Keratinocyte (primary cell): ENCODE data around the gene ZNF804B. TPM values are rescaled to one million over a fixed set of nuclear protein-coding genes. Genes with fewer than 3 reads are reported as not detected.

Experiments used
- DNase-seq: peaks from one replicate; pipeline ENCODE4 v3.0.0-alpha.2; 2011; ENCODE audit warnings: low read depth, missing footprints, low spot score
- FAIRE-seq: peaks from 2 replicates; lab custom pipeline; 2011; peaks lifted over from hg19 to GRCh38; lab: Jason Lieb, UNC
- H2AFZ ChIP-seq: 2 replicates; pipeline ENCODE4 v1.6.0; 2012; ENCODE audit warnings: low read length, control low read depth, inconsistent platforms; ENCODE audit not compliant: control insufficient read depth
- H3K27ac ChIP-seq: 2 replicates; pipeline ENCODE4 v1.5.1; 2011; ENCODE audit warnings: low read length; ENCODE audit not compliant: control insufficient read depth, insufficient read depth
- H3K27me3 ChIP-seq: 3 replicates; pipeline ENCODE4 v1.6.0; 2011; ENCODE audit warnings: low read length; ENCODE audit not compliant: control insufficient read depth, insufficient read depth; ENCODE audit errors: extremely low read depth
- H3K36me3 ChIP-seq, 2 experiments: 2 replicates in 1 of 2; 3 replicates in 1 of 2; pipeline ENCODE4 v1.5.1; 2011; ENCODE audit warnings: low read length in 2 of 2, mild to moderate bottlenecking in 1 of 2; ENCODE audit not compliant: control insufficient read depth in 2 of 2, insufficient read depth in 2 of 2; ENCODE audit errors: extremely low read depth in 1 of 2
- H3K4me1 ChIP-seq: 3 replicates; pipeline ENCODE4 v1.5.1; 2011; ENCODE audit warnings: low read length; ENCODE audit not compliant: control insufficient read depth, insufficient read depth; ENCODE audit errors: extremely low read depth
- H3K4me2 ChIP-seq: 3 replicates; pipeline ENCODE4 v1.6.0; 2011; ENCODE audit warnings: low read depth, low read length; ENCODE audit not compliant: control insufficient read depth, insufficient read depth; ENCODE audit errors: extremely low read depth
- H3K4me3 ChIP-seq, 3 experiments: fragments of 200-600 bp in 1 of 3; sonication (generic) in 1 of 3; 2 replicates in 2 of 3; 3 replicates in 1 of 3; pipeline ENCODE4 v1.5.1; 2011 to 2016; ENCODE audit warnings: low read length in 3 of 3, mild to moderate bottlenecking in 3 of 3, control low read depth in 2 of 3, inconsistent platforms in 1 of 3, low read depth in 1 of 3, mixed read lengths in 1 of 3, mixed run types in 1 of 3, moderate library complexity in 1 of 3; ENCODE audit not compliant: control insufficient read depth in 2 of 3, insufficient read depth in 2 of 3; ENCODE audit errors: extremely low read depth in 1 of 3
- H3K79me2 ChIP-seq: 2 replicates; pipeline ENCODE4 v1.6.0; 2012; ENCODE audit warnings: low read length; ENCODE audit not compliant: control insufficient read depth, insufficient read depth
- H3K9ac ChIP-seq: 3 replicates; pipeline ENCODE4 v1.6.0; 2011; ENCODE audit warnings: low read length; ENCODE audit not compliant: control insufficient read depth, insufficient read depth; ENCODE audit errors: extremely low read depth
- H3K9me1 ChIP-seq: 3 replicates; pipeline ENCODE4 v1.6.0; 2011; ENCODE audit warnings: low read length; ENCODE audit not compliant: control insufficient read depth, insufficient read depth; ENCODE audit errors: extremely low read depth
- H3K9me3 ChIP-seq: 2 replicates; pipeline ENCODE4 v1.5.1; 2012; ENCODE audit warnings: low read depth, low read length; ENCODE audit not compliant: control insufficient read depth
- H4K20me1 ChIP-seq: 3 replicates; pipeline ENCODE4 v1.6.0; 2011; ENCODE audit warnings: low read length; ENCODE audit not compliant: control insufficient read depth, insufficient read depth; ENCODE audit errors: extremely low read depth
- EZH2 ChIP-seq: IDR thresholded peaks from one replicate; pipeline ENCODE4 v1.6.1; 2012; ENCODE audit warnings: inconsistent platforms, mild to moderate bottlenecking, low read length, moderate library complexity
- dilution Hi-C: fragments of 300-500 bp; cut with MboI; formaldehyde crosslinking; loops from one replicate; pipeline ENCODE4 v1.7.0; 2020; ENCODE audit warnings: low sequenced_read_pairs; ENCODE audit not compliant: extremely low pct_ligation_motif_present
- polyA plus RNA-seq, 5 experiments: library from polyadenylated mRNA; depleted of rRNA in 3 of 5; stranded (reverse) in 3 of 5; stranded (forward) in 1 of 5; unstranded in 1 of 5; fragments of >200 nt; gene quantifications; 1 replicate in 1 of 5; 2 replicates in 3 of 5; 3 replicates in 1 of 5; pipeline versions ENCODE4 v1.2.1 to v1.2.3, GENCODE V29; 2011 to 2012; ENCODE audit warnings: missing spikeins in 2 of 5, low read depth in 1 of 5, low replicate concordance in 1 of 5
- TF ChIP-seq, protein P1 (sequence below), 3 experiments: IDR thresholded peaks in 1 of 3; conservative IDR thresholded peaks in 1 of 3; optimal IDR thresholded peaks in 1 of 3; 2 replicates in 2 of 3; 3 replicates in 1 of 3; pipeline versions ENCODE3 to v1.5.1; 2011; ENCODE audit warnings: low read length in 3 of 3, mild to moderate bottlenecking in 3 of 3, moderate library complexity in 2 of 3, control low read depth in 1 of 3, inconsistent platforms in 1 of 3; ENCODE audit not compliant: insufficient read depth in 2 of 3; ENCODE audit errors: extremely low read depth in 1 of 3

The ZNF804B gene
- polyA plus RNA-seq, 1 donor (not counting 4 experiments of a cell fraction or from before 2014, with no cell fraction given), result not detected

DNA sequence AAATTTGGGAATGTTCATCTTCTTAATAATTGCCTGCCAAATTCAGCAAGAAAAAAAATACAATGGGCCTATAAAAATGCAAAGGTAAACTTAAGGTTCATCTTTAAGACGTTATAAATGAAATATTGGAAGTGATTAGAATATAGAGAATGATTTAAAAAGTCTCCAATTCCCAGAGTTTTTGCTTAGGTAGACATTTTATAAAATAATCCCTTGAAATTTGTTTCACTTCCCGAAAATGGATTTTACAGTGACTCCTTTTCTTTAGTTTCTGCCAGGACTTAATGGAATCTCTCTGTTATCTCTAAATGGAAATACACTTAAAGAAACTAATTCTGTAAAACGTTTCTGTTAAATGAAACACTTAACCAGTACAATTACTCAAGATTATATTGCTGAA is 580.2 kb downstream of the ZNF804B start:
- Histone ChIP-seq H3K36me3 (no peaks in the 10 kb centered on the region), H3K4me3 (no peak overlapping the region), H3K4me1 (no peaks in the 10 kb centered on the region), H3K4me2 (no peak overlapping the region), H2AFZ (no peak overlapping the region), H3K27ac (no peak overlapping the region), H3K9me3 (no peaks in the 10 kb centered on the region), H3K9ac (no peak overlapping the region), H4K20me1 (no peaks in the 10 kb centered on the region), H3K9me1 (no peaks in the 10 kb centered on the region), H3K27me3 (no peaks in the 10 kb centered on the region), H3K79me2 (no peaks in the 10 kb centered on the region)
- no peak for TF ChIP-seq EZH2
- no peak for FAIRE-seq
- dilution Hi-C loops, result no loop called here
- DNase-seq, result no peak

DNA sequence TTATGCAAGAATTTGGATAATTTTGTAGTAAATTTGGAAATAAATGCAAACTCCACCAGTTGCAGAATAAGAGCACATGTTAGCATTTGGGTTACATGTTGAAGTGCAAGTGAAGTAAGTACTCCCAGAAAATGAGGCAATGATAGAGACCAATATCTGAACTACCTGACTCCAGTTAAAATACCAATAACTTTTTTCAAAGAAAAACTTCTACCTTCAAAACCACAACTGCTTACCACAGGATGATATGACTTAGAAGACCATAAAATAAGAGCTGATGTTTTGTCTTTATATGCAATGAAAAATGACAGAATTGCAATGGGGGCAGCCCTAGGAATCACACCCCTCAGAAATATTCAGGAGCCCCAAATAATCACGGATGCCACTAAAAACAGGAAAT is 597.6 kb downstream of the ZNF804B start:
- Histone ChIP-seq H3K9me3 (no peaks in the 10 kb centered on the region), H2AFZ (no peak overlapping the region), H3K36me3 (no peaks in the 10 kb centered on the region), H3K79me2 (no peaks in the 10 kb centered on the region), H3K4me3 (no peak overlapping the region), H3K4me2 (no peak overlapping the region), H4K20me1 (no peaks in the 10 kb centered on the region), H3K9me1 (no peaks in the 10 kb centered on the region), H3K4me1 (no peaks in the 10 kb centered on the region), H3K27me3 (no peaks in the 10 kb centered on the region), H3K27ac (no peak overlapping the region), H3K9ac (no peak overlapping the region)
- no peak for FAIRE-seq
- dilution Hi-C loops, result no loop called here
- TF ChIP-seq, protein P1, sequence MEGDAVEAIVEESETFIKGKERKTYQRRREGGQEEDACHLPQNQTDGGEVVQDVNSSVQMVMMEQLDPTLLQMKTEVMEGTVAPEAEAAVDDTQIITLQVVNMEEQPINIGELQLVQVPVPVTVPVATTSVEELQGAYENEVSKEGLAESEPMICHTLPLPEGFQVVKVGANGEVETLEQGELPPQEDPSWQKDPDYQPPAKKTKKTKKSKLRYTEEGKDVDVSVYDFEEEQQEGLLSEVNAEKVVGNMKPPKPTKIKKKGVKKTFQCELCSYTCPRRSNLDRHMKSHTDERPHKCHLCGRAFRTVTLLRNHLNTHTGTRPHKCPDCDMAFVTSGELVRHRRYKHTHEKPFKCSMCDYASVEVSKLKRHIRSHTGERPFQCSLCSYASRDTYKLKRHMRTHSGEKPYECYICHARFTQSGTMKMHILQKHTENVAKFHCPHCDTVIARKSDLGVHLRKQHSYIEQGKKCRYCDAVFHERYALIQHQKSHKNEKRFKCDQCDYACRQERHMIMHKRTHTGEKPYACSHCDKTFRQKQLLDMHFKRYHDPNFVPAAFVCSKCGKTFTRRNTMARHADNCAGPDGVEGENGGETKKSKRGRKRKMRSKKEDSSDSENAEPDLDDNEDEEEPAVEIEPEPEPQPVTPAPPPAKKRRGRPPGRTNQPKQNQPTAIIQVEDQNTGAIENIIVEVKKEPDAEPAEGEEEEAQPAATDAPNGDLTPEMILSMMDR (optimal IDR thresholded peaks at IDR 0.05 in 1 of 3, IDR thresholded peaks at IDR 0.05 in 1 of 3, conservative IDR thresholded peaks at IDR 0.05 in 1 of 3; ENCODE audit: extremely low read depth in 1 of 3, insufficient read depth in 2 of 3, low read length in 3 of 3), result no peak
- TF ChIP-seq EZH2, result no peak
- DNase-seq, result no peak

DNA sequence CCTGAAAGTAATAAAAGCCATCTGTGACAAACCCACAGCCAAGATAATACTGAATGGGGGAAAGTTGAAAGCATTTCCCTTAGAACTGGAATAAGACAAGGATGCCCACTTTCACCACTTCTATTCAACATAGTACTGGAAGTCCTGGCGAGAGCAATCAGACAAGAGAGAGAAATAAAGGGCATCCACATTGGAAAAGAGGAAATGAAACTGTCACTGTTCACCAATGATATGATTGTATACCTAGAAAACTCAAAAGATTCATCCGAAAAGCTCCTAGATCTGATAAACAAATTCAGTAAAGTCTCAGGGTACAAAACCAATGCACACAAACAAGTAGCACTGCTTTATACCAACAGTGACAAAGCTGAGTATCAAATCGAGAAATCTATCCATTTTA is 617.7 kb downstream of the ZNF804B start:
- Histone ChIP-seq H3K27me3 (no peaks in the 10 kb centered on the region), H3K9me1 (no peaks in the 10 kb centered on the region), H3K79me2 (no peaks in the 10 kb centered on the region), H4K20me1 (no peaks in the 10 kb centered on the region), H3K9ac (no peak overlapping the region), H3K4me3 (no peak overlapping the region), H3K27ac (no peak overlapping the region), H3K9me3 (no peaks in the 10 kb centered on the region), H3K4me2 (no peak overlapping the region), H3K4me1 (no peaks in the 10 kb centered on the region), H2AFZ (no peak overlapping the region), H3K36me3 (no peaks in the 10 kb centered on the region)
- no peak for FAIRE-seq
- TF ChIP-seq EZH2, result no peak
- TF ChIP-seq, protein P1 (optimal IDR thresholded peaks at IDR 0.05 in 1 of 3, IDR thresholded peaks at IDR 0.05 in 1 of 3, conservative IDR thresholded peaks at IDR 0.05 in 1 of 3; ENCODE audit: extremely low read depth in 1 of 3, insufficient read depth in 2 of 3, low read length in 3 of 3), result no peak
- no peak for DNase-seq
- dilution Hi-C loops, result no loop called here
